WERI-Rb-1 (cell line): ENCODE measurements around the gene PRRT3.

Source experiments
- DNase-seq: peaks from one replicate; pipeline ENCODE4 v3.0.0-alpha.2; 2020
- H3K27ac ChIP-seq: fragments of 250-450 bp; sonication (Bioruptor Pico); 2 replicates; pipeline ENCODE4 v1.5.1; 2020; ENCODE audit warnings: mild to moderate bottlenecking, moderate library complexity
- H3K27me3 ChIP-seq: fragments of 250-450 bp; sonication (Bioruptor Pico); 2 replicates; pipeline ENCODE4 v1.5.1; 2021; ENCODE audit warnings: mild to moderate bottlenecking, low read depth, moderate library complexity; ENCODE audit not compliant: insufficient read depth, severe bottlenecking
- H3K36me3 ChIP-seq: fragments of 250-450 bp; sonication (Bioruptor Pico); 2 replicates; pipeline ENCODE4 v1.5.1; 2020; ENCODE audit warnings: mild to moderate bottlenecking, moderate library complexity
- H3K4me3 ChIP-seq: 2 replicates; pipeline ENCODE4 v1.5.1; 2011; ENCODE audit warnings: low read depth, mild to moderate bottlenecking, control low read depth, low read length
- H3K9me3 ChIP-seq: fragments of 250-450 bp; sonication (Bioruptor Pico); 2 replicates; pipeline ENCODE4 v1.5.1; 2021; ENCODE audit warnings: mild to moderate bottlenecking, moderate library complexity; ENCODE audit not compliant: severe bottlenecking
- TF ChIP-seq, protein P1 (sequence below): IDR thresholded peaks from 2 replicates; pipeline ENCODE4 v1.5.1; 2011; ENCODE audit warnings: low read depth, mild to moderate bottlenecking, control low read depth, inconsistent platforms, low read length

PRRT3 gene

DNA sequence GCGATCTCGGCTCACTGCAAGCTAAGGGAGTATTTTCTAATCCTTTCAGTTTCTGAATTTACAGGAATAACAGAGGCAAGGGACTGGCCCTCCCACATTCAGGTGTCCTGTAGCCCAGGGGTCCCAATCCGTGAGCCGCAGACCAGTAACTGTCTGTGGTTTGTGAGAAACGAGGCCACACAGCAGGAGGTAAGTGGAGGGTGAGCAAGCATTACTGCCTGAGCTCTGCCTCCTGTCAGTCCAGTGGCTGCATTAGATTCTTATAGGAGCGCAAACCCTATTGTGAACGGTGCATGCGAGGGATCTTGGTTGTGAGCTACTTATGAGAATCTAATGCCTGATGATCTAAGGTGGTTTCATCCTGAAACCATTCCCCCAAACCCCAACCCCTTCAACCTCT lies 40.3 kb downstream of the PRRT3 start:
- Histone ChIP-seq H3K27me3 (no peaks in the 10 kb centered on the region), H3K9me3 (peaks cover 5% of the 10 kb centered on the region), H3K4me3 (no peak overlapping the region), H3K27ac (no peak overlapping the region), H3K36me3 (no peaks in the 10 kb centered on the region)
- TF ChIP-seq, protein P1, sequence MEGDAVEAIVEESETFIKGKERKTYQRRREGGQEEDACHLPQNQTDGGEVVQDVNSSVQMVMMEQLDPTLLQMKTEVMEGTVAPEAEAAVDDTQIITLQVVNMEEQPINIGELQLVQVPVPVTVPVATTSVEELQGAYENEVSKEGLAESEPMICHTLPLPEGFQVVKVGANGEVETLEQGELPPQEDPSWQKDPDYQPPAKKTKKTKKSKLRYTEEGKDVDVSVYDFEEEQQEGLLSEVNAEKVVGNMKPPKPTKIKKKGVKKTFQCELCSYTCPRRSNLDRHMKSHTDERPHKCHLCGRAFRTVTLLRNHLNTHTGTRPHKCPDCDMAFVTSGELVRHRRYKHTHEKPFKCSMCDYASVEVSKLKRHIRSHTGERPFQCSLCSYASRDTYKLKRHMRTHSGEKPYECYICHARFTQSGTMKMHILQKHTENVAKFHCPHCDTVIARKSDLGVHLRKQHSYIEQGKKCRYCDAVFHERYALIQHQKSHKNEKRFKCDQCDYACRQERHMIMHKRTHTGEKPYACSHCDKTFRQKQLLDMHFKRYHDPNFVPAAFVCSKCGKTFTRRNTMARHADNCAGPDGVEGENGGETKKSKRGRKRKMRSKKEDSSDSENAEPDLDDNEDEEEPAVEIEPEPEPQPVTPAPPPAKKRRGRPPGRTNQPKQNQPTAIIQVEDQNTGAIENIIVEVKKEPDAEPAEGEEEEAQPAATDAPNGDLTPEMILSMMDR = no peak
- no peak for DNase-seq

DNA sequence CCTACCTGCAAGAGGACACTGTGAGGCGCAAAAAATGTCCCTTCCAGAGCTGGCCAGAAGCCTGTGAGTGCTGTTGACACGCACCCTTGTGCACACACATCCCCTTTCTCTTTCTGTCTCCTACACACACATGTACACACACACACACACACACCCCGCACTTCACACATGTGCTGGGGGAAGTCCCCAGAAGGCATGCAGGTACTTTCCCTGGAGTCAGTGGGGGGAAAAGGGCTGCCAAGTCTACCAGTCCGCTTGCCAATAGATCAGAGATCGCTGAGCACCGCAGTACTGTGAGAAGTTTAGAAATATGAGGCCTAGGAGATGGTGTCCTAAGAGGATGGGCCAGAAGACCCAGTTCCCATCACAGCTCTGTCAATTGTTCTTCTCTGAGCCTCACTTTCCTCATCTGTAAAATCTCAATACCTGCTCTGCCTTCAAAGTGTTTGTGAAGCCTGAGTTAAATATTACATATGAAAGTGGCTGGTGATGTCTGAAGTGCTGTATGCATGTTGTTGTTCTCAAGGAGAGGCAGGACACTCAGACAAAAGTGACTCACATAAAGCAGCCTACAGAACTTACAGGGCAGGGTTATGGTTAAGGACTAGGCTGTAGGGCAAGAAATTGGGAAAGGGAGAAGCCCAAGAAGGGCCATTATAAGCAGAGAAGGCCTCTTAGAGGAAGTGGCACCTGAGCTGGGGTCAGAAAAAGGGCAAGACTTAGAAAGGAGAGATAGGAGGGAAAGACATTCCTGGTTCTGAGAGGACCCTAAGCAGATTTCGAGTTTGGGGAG lies 42.8 kb downstream of the PRRT3 start:
- no peaks in the 10 kb centered on the region for H3K36me3 ChIP-seq
- no peaks in the 10 kb centered on the region for H3K27me3 ChIP-seq

DNA sequence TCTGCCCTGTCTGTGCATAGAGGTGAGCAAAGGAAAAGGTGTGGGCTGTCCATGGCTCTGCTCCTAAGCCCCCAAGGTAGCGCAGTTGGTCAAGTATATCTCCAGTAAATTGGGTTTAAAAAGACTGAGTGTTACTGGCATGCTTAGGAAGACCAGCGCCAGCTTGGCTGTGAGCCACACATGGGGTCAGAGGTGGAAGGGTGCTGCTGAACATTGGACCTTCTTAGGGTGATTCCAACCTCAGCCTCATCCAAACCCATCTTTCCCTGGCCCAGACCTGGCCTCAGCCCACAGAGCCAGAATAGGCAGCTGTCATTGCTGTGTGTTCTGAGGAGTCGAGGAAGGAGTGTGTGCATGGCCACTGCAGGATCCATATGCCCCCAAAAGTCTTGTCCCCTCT lies 43.9 kb downstream of the PRRT3 start:
- Histone ChIP-seq H3K9me3 (peaks cover 5% of the 10 kb centered on the region), H3K27me3 (no peaks in the 10 kb centered on the region), H3K27ac (no peak overlapping the region), H3K4me3 (no peak overlapping the region), H3K36me3 (no peaks in the 10 kb centered on the region)
- TF ChIP-seq, protein P1 = no peak
- DNase-seq = no peak

More for the DNA sequence above, 42.8 kb downstream of the PRRT3 start:
- Histone ChIP-seq H3K9me3 (peaks cover 5% of the 10 kb centered on the region), H3K27ac (no peak overlapping the region), H3K4me3 (no peak overlapping the region)
- no peak for DNase-seq
- TF ChIP-seq, protein P1 = no peak

DNA sequence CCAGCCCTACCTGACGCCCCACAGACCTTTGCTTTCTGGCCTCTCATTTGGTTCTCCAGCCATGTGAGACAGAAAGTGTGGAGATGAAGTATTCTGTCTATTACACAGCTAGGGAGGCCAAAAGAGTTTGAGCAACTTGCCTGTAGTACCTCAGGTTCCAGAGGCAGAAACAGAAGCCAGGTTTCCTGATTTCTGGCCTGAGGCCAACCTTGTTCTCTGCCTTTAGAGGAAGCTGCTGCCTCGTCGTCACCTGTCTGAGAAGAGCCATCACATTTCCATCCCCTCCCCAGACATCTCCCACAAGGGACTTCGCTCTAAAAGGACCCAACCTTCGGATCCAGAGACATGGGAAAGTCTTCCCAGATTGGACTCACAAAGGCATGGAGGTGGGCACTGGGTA lies 45.7 kb downstream of the PRRT3 start:
- Histone ChIP-seq H3K27me3 (no peaks in the 10 kb centered on the region), H3K27ac (no peak overlapping the region), H3K36me3 (no peaks in the 10 kb centered on the region), H3K4me3 (no peak overlapping the region), H3K9me3 (no peaks in the 10 kb centered on the region)
- no peak for DNase-seq
- TF ChIP-seq, protein P1 = no peak

DNA sequence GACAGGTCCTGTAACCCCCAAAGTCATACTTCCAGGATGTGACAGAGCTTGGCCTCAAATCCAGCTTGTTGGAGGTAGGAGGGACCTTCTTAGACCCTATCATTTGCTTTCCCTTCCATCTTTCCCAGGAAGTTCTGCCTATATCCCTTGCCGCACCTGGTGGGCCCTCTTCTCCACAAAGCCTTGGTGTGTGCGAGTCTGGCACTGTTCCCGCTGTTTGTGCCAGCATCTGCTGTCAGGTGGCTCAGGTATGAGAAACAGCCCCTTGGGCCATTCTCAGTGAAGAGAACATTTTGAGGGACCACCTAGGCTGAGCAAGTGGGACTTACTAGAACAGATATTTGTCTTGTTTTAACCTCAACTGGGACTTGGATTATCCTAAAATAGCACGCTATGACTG lies 48.3 kb downstream of the PRRT3 start:
- Histone ChIP-seq H3K27me3 (no peaks in the 10 kb centered on the region), H3K4me3 (no peak overlapping the region), H3K36me3 (no peaks in the 10 kb centered on the region), H3K27ac (no peak overlapping the region), H3K9me3 (no peaks in the 10 kb centered on the region)
- no peak for DNase-seq
- TF ChIP-seq, protein P1 = no peak

DNA sequence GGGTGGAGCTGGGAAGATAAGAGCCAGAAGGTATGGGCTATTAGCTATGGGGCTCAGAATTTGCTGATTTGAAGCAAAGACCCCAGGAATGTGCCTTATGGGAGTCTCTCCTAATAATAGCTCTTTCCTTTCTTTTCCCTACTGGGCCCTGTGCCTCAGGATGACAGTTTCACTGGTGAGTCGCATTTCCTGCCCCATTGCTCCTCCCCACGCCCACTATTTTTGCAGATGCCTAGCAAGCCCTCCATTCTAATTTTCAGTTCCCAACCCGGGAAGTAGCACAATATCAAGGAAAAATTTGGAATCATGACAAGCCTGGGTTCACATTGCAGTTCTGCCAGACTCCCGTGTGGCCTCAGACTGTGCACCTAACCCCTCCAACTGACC lies 49.0 kb downstream of the PRRT3 start:
- TF ChIP-seq, protein P1 = no peak
- no peaks in the 10 kb centered on the region for H3K9me3 ChIP-seq
- H3K27me3 ChIP-seq = no peaks in the 10 kb centered on the region
- H3K4me3 ChIP-seq = no peak overlapping the region
- DNase-seq = no peak
- H3K36me3 ChIP-seq = no peaks in the 10 kb centered on the region
- H3K27ac ChIP-seq = no peak overlapping the region
